HCT116 (cell line): ENCODE results near the gene RPS27. TPM values are rescaled to one million over a fixed set of nuclear protein-coding genes. Genes with fewer than 3 reads are reported as not detected.

Source experiments
- ATAC-seq: fragments of 200-7000 bp; cut with Tn5 transposase; 2 replicates; pipeline ENCODE4 v1.9.1; 2020; ENCODE audit warnings: mild to moderate bottlenecking, moderate library complexity
- BruUV-seq: library from RNA; stranded (reverse); fragments of 400-500 nt; replicated peaks from 2 replicates; lab custom pipeline; 2021; lab: Mats Ljungman, UMichigan
- CTCF ChIA-PET: fragments of 300-600 bp; sonication (Branson Sonifier 250); formaldehyde crosslinking; loops from one replicate; lab custom pipeline; 2021; ENCODE audit warnings: antibody characterized with exemption; lab: Charles Lee
- POLR2A ChIA-PET: fragments of 300-600, 350-600 bp; sonication (Branson Sonifier 250); formaldehyde crosslinking; loops from one replicate; lab custom pipeline; 2021; ENCODE audit warnings: antibody characterized with exemption; lab: Charles Lee
- RAD21 ChIA-PET, 2 experiments: fragments of 300-600 bp; sonication (Branson Sonifier 250); formaldehyde crosslinking; loops; one replicate each; lab custom pipeline; 2023; ENCODE audit warnings: low total read pairs in 2 of 2; ENCODE audit not compliant: uncharacterized antibody in 2 of 2, unreplicated experiment in 2 of 2, low non-redundant PET in 1 of 2; lab: Charles Lee
- DNase-seq: peaks from one replicate; pipeline ENCODE4 v3.0.0-alpha.2; 2010; ENCODE audit warnings: low read depth, low spot score
- H2AFZ ChIP-seq: fragments of 200-600 bp; shearing (Covaris generic), sonication (generic); 2 replicates; pipeline ENCODE4 v1.6.1; 2017; ENCODE audit warnings: low read depth, mixed run types, mixed read lengths, antibody characterized with exemption, low read length; ENCODE audit not compliant: poor library complexity, severe bottlenecking
- H3K27ac ChIP-seq: 2 replicates; pipeline ENCODE4 v1.5.1; 2012; ENCODE audit warnings: low read depth, low read length
- H3K27me3 ChIP-seq: fragments of 200-600 bp; sonication (generic); 2 replicates; pipeline ENCODE4 v1.6.1; 2016; ENCODE audit warnings: mixed run types, low read length, mixed read lengths; ENCODE audit not compliant: insufficient read depth
- H3K36me3 ChIP-seq, 2 experiments: fragments of 200-500 bp in 1 of 2; fragments of 200-600 bp in 1 of 2; sonication (Bioruptor generic) in 1 of 2; sonication (generic) in 1 of 2; 2 replicates each; pipeline versions ENCODE4 v1.5.1 to v1.6.1; 2014 to 2016; ENCODE audit warnings: low read length in 2 of 2, inconsistent platforms in 1 of 2, mixed read lengths in 1 of 2, mixed run types in 1 of 2; ENCODE audit not compliant: insufficient read depth in 2 of 2, control insufficient read depth in 1 of 2
- H3K4me1 ChIP-seq, 2 experiments: fragments of 200-600 bp in 1 of 2; sonication (generic) in 1 of 2; 2 replicates each; pipeline versions ENCODE4 v1.5.1 to v1.6.1; 2012 to 2017; ENCODE audit warnings: low read length in 2 of 2, inconsistent platforms in 1 of 2, mild to moderate bottlenecking in 1 of 2, mixed read lengths in 1 of 2, mixed run types in 1 of 2, moderate library complexity in 1 of 2; ENCODE audit not compliant: insufficient read depth in 2 of 2, control insufficient read depth in 1 of 2
- H3K4me2 ChIP-seq: fragments of 200-600 bp; sonication (generic); 2 replicates; pipeline ENCODE4 v1.6.1; 2017; ENCODE audit warnings: mixed run types, low read length, mixed read lengths
- H3K4me3 ChIP-seq, 2 experiments: fragments of 200-600 bp in 1 of 2; sonication (generic) in 1 of 2; replicated peaks in 1 of 2; 2 replicates each; pipeline ENCODE4 v1.5.1; 2011 to 2016; ENCODE audit warnings: low read length in 2 of 2, control low read depth in 1 of 2, low read depth in 1 of 2, mild to moderate bottlenecking in 1 of 2, mixed read lengths in 1 of 2, mixed run types in 1 of 2
- H3K79me2 ChIP-seq: fragments of 200-600 bp; sonication (generic); 2 replicates; pipeline ENCODE4 v1.6.1; 2017; ENCODE audit warnings: mild to moderate bottlenecking, mixed run types, low read length, moderate library complexity, mixed read lengths; ENCODE audit not compliant: insufficient read depth
- H3K9ac ChIP-seq: fragments of 200-600 bp; sonication (generic); 2 replicates; pipeline ENCODE4 v1.6.1; 2016; ENCODE audit warnings: low read length, mixed read lengths
- H3K9me2 ChIP-seq: fragments of 200-600 bp; sonication (generic), shearing (Covaris generic); 2 replicates; pipeline ENCODE4 v1.6.1; 2017; ENCODE audit warnings: mixed run types, mild to moderate bottlenecking, moderate library complexity; ENCODE audit not compliant: insufficient read depth
- H3K9me3 ChIP-seq, 2 experiments: fragments of 200-500 bp in 1 of 2; fragments of 200-600 bp in 1 of 2; sonication (Bioruptor generic) in 1 of 2; sonication (generic) in 1 of 2; 2 replicates each; pipeline ENCODE4 v1.6.1; 2014 to 2017; ENCODE audit warnings: low read length in 2 of 2, mixed read lengths in 2 of 2, inconsistent platforms in 1 of 2, low read depth in 1 of 2, mild to moderate bottlenecking in 1 of 2, mixed run types in 1 of 2, moderate library complexity in 1 of 2; ENCODE audit not compliant: control insufficient read depth in 1 of 2, insufficient read depth in 1 of 2
- H4K20me1 ChIP-seq: fragments of 200-600 bp; sonication (generic), shearing (Covaris generic); 2 replicates; pipeline ENCODE4 v1.6.1; 2017; ENCODE audit warnings: mixed run types, mild to moderate bottlenecking, moderate library complexity; ENCODE audit not compliant: insufficient read depth
- ATF3 ChIP-seq: IDR thresholded peaks from 2 replicates; pipeline ENCODE4 v1.6.1; 2012
- ELF1 ChIP-seq: IDR thresholded peaks from 2 replicates; pipeline ENCODE4 v1.6.1; 2012; ENCODE audit warnings: low read depth, borderline replicate concordance
- EZH2 ChIP-seq: fragments of 200-600 bp; sonication (generic); IDR thresholded peaks from 2 replicates; pipeline ENCODE4 v1.6.1; 2017; ENCODE audit warnings: antibody characterized with exemption, mixed run types
- FOSL1 ChIP-seq: IDR thresholded peaks from 2 replicates; pipeline ENCODE4 v1.6.1; 2012; ENCODE audit warnings: low read depth
- ZFX ChIP-seq: fragments of 450-650 bp; IDR thresholded peaks from 2 replicates; pipeline ENCODE4 v1.6.1; 2017
- intact Hi-C: fragments of 100-400 bp; cut with micrococcal nuclease; formaldehyde crosslinking; loops from 2 replicates; pipeline ENCODE4 v1.10.0; 2022
- total RNA-seq: library from RNA; stranded (reverse); gene quantifications from one replicate; pipeline ENCODE4 v1.2.1, GENCODE V29; 2021; ENCODE audit not compliant: unreplicated experiment

The RPS27 gene
- total RNA-seq, 1 experiment from 2014 or later, result 1,905 TPM

- H2AFZ ChIP-seq, result no peak overlapping the region
- BruUV-seq, result no TSS peak
Measured at GRCh38 chr1:153958961-153959260, 31.7 kb upstream of the RPS27 start.

GRCh38 chr1:153959454-153959853, 31.1 kb upstream of the RPS27 start:
- H3K4me2 ChIP-seq, result peak overlapping the region; percentile 87
- no peak for DNase-seq
- H3K4me3 ChIP-seq, result no peak overlapping the region
- peaks cover 5 to 11% of the 10 kb centered on the region in 2 experiments; a peak in 1 of 4 replicates for H3K36me3 ChIP-seq
- no peaks in the 10 kb centered on the region for H3K9me3 ChIP-seq
- H2AFZ ChIP-seq, result no peak overlapping the region
- no peaks in the 10 kb centered on the region for H3K9me2 ChIP-seq
- CTCF ChIA-PET, result interaction anchor here (1.3 to 1.5 kb wide), 2 partner anchors 8 to 13 kb away, joined by 4 to 7 read pairs; partner anchors contain the start of genes CREB3L4 and DENND4B
- TF ChIP-seq ELF1, result no peak
- TF ChIP-seq EZH2, result no peak
- TF ChIP-seq FOSL1, result no peak
- no peak for TF ChIP-seq ATF3
- TF ChIP-seq ZFX, result no peak
- TF ChIP-seq, all 23 proteins: peak for 0
- H3K4me1 ChIP-seq, result peaks cover 12 to 42% of the 10 kb centered on the region in 2 experiments; a peak in 3 of 4 replicates
- peak overlapping the region; percentile 94 for H3K27ac ChIP-seq
- no peaks in the 10 kb centered on the region for H3K27me3 ChIP-seq
- ChIA-PET RAD21 (no interaction called here), POLR2A (interaction anchor here (1.0 to 2.7 kb wide), 3 partner anchors 8 to 31 kb away, joined by 3 to 7 read pairs (median 5); partner anchors contain the start of genes CREB3L4, JTB and RPS27)
- ATAC-seq, result no peak
- BruUV-seq, result no TSS peak
- H3K9ac ChIP-seq, result no peak overlapping the region
- H4K20me1 ChIP-seq, result no peaks in the 10 kb centered on the region
- peaks cover 61% of the 10 kb centered on the region for H3K79me2 ChIP-seq
- intact Hi-C loops, result no loop called here

More at GRCh38 chr1:153958961-153959260, 31.7 kb upstream of the RPS27 start:
- ChIA-PET POLR2A (interaction anchor here (1.0 to 2.7 kb wide), 3 partner anchors 8 to 32 kb away, joined by 3 to 7 read pairs (median 5); partner anchors contain the start of genes CREB3L4, JTB and RPS27), RAD21 (interaction anchor here in 1 of 2 experiments (0.6 kb wide), 1 partner anchor 8 kb away, joined by 3 read pairs; the partner anchor contains the start of gene CREB3L4), CTCF (interaction anchor here (1.3 to 1.5 kb wide), 2 partner anchors 9 to 12 kb away, joined by 4 to 7 read pairs; partner anchors contain the start of genes CREB3L4 and DENND4B)
- Histone ChIP-seq H3K27me3 (no peaks in the 10 kb centered on the region), H3K9ac (peak overlapping the region; percentile 15; the same call in 1 of the 2 replicates), H3K36me3 (peaks cover 5 to 13% of the 10 kb centered on the region in 2 experiments; a peak in 2 of 4 replicates), H3K79me2 (peaks cover 67% of the 10 kb centered on the region), H3K4me1 (peaks cover 12 to 36% of the 10 kb centered on the region in 2 experiments; a peak in 3 of 4 replicates), H3K9me2 (no peaks in the 10 kb centered on the region), H4K20me1 (no peaks in the 10 kb centered on the region), H3K9me3 (no peaks in the 10 kb centered on the region), H3K4me2 (peak overlapping the region; percentile 87), H3K27ac (peak overlapping the region; percentile 94), H3K4me3 (peak overlapping the region; percentile 26 to 88)
- DNase-seq (no peak), ATAC-seq (no peak)
- TF ChIP-seq ATF3, result no peak
- intact Hi-C loops, result no loop called here
